GM12801 (cell line): ENCODE measurements around the gene METTL1.

ENCODE experiments used
- TF ChIP-seq, protein P1 (sequence below): IDR thresholded peaks from one replicate; pipeline ENCODE4 v1.5.1; 2011; ENCODE audit warnings: control low read depth; ENCODE audit not compliant: insufficient read length; ENCODE audit errors: extremely low read depth

The METTL1 gene

DNA sequence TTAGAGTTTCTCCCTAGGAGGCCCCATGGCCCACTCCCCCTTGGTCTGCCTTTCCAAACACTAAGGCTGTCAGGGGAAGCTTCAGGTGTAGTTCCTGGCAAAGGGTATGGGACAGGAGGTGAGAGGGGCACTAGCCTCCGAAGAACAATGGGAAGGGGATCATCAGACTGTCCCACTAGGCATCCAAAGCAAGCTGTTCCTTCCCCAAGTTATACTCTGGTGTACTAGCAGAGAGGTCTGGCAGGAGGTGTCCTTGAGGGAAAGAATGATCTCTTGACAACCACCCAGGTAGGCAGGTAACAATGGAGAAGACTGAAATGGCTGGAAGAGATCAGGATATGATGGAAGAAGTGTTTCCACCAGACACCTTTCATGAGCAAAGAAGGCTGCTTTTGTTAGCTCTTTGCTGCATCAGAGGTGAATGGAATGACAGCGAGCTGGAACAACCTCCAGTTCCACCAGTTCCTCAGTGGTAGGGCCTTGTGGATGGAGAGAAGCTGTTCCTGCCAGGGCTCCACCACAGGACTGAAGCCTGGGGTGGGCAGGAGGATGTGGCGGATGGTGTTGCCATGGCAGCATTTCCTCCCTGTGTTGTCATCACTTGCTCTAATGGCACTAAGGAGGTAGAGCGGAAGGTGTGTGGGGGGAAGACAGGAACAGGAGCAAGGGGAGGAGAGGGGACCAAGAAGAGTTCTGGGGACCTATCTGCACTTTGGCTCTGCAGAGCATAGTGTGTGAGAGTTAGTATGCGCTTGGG is 31.1 kb downstream of the METTL1 start:
- TF ChIP-seq, protein P1, sequence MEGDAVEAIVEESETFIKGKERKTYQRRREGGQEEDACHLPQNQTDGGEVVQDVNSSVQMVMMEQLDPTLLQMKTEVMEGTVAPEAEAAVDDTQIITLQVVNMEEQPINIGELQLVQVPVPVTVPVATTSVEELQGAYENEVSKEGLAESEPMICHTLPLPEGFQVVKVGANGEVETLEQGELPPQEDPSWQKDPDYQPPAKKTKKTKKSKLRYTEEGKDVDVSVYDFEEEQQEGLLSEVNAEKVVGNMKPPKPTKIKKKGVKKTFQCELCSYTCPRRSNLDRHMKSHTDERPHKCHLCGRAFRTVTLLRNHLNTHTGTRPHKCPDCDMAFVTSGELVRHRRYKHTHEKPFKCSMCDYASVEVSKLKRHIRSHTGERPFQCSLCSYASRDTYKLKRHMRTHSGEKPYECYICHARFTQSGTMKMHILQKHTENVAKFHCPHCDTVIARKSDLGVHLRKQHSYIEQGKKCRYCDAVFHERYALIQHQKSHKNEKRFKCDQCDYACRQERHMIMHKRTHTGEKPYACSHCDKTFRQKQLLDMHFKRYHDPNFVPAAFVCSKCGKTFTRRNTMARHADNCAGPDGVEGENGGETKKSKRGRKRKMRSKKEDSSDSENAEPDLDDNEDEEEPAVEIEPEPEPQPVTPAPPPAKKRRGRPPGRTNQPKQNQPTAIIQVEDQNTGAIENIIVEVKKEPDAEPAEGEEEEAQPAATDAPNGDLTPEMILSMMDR = no peak

DNA sequence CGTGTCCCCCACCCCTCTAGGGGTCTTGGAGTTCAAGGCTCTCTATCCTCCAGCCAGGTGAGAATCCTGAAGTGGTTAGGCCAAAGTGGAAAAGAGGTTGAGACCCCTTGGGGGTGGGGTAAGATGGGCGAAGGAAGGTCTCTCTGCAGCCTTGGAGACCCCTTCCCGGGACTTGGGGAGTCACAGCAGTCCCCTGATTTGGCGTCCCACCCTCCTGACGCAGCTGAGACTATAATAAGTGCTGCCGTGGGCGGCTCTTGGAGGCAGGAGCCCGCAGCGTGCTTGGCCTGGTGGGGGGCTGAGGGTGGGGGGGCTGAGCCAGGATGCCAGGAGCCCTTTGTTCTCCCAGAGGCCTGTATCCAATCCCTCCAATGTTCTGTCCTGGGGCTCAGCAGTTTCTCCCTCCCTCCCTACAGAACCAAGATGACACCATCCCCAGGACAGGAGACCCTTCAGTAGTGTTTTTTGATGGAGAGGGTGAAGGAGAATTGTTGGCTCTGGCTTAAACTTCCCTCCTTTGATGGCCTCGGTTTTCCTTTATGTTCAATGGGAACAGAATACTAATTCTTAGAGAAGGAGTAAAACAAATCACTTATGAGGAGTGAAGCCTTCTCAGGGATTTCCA is 31.9 kb downstream of the METTL1 start:
- TF ChIP-seq, protein P1 = no peak

DNA sequence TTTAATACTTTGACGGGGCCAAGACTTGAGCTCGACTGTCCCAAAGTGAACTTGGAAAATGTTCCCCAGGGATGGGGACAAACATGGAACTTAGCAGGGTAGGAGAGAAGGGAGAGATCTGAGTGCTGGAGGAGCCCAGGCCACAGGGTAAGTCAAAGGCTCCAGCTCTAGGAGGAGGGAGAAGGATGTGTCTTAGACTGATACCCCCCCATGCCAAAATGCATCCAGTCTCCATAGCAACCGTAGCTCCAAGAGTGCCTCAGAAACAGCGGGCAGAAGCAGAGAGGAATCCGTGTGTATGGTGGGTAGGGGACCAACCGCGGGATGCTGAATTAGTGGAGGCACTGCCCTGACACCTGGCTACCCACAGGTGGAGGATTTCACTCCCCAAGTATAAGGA is 32.5 kb downstream of the METTL1 start:
- TF ChIP-seq, protein P1 = no peak

DNA sequence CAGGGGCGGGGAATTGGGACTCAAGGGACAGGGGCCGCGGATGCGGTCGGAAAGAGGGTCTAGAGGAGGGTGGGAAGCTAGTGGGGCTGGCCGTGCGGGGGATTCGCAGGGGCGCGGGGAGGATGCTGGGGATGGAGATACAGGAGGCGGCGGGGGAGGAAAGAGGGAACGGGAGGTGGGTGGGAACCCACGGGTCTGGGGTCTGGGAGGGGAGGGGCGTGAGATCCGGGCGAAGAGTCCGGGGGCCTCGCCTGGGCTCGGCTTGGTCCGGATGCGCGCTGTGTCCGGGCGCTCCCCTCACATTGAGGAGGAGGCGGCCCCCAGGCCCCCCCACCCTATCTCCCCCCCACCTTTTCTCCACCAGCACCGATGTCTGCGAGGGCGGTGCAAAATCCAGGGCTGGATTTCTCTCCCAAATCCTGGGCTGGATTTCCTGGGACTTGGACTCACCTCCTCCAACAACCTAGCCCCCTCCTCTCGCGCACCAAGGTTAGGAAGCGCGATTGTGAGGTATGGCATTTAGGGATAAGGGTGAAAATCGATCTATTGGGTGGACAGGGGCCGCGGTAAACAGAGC is 33.2 kb downstream of the METTL1 start, which contains the start of gene AGAP2:
Gene AGAP2 (minus strand): TSS at position 82 of the 577 bp plus-strand sequence. CDS start 496 bp downstream, outside the sequence.
- TF ChIP-seq, protein P1 = no peak

DNA sequence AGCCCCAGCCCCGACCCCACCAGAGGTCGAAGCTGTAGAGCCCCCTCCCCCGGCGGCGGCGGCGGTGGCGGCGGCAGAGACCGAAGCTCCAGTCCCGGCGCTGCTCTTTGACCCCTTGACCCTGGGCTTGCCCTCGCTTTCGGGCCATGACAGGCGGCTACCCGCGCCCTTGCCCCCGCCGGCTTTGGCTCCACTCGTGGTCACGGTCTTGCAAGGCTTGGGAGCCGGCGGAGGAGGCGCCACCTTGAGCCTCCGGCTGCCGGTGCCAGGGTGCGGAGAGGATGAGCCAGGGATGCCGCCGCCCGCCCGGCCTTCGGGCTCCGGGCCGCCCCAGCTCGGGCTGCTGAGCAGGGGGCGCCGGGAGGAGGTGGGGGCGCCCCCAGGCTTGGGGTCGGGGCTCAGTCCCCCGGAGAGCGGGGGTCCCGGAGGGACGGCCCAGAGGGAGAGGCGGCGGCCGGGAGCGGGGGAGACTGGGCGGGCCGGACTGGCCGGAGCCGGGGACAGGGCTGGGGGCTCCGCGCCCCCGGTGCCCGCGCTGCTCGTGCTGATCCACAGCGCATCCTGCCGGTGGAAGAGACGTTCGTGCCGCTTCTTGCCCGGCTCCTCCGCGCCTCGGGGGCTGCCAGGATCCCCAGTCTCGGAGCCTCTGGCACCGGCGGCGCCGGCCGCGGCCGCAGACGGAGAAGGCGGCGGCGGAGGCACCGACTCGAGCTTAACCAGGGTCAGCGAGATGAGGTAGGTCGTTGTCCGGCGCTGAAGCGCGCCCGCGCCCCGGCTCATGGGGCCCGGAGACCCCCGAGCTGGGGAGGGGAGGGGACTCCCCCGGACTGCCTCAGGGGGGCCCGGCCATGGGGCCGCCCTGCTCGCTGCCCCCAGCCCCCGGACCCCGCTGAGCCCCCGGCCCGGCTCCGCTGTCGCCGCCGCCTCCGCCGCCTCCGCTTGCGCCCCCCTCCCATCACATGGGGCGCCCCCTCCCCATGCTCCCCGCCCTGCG is 34.1 kb downstream of the METTL1 start:
- TF ChIP-seq, protein P1 = no peak

DNA sequence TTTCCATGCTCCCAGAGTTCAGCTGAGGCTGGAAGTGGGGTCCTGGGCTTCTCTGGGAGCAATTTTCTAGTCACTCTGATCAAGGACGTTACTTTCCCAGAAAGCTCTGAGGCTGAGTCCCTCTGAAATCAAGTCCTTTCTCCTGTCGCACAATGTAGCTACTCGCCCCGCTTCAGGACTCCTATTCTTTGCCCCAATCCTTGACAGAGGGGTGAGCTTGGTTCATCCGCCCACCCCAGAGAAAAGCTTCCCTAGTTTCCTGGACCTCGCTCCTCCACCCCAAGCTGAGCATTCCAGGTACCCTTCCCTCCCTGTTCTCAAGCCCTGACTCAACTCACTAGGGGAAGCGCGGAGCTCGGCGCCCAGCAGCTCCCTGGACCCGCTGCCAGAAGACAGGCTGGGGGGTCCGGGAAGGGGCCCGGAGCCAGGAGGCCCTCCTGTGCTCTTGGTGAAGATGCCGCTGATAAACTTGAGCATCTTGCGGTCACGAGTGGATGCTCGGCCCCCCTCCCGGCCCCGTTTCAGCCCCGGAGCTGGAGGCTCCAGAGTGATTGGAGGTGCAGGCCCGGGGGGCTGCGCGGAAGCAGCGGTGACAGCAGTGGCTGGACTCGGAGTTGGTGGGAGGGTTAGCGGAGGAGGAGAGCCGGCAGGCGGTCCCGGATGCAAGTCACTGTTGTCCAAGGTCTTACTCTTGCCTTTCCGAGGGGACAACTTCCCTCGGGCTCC is 35.0 kb downstream of the METTL1 start:
- TF ChIP-seq, protein P1 = no peak
